ENCODE data around the gene IRF9. TPM values are rescaled to one million over a fixed set of nuclear protein-coding genes. Genes with fewer than 3 reads are reported as not detected.

IRF9 gene
- total and polyA plus RNA-seq, 4 donors: 75.3 to 124 (median 95.6) TPM

DNA sequence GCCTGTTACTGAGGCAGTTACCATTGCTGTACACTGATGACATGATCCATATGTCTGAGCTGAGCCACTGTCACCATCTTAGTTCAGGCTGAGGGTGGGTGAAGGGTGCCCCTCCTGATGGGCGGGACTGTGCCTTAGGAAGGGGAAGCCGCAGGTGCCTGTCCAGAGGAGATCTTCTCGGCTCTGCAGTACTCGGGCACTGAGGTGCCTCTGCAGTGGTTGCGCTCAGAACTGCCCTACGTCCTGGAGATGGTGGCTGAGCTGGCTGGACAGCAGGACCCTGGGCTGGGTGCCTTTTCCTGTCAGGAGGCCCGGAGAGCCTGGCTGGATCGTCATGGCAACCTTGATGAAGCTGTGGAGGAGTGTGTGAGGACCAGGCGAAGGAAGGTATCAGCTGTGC is 10.1 kb upstream of the IRF9 start:
- no peak overlapping the region for H3K9ac ChIP-seq (ENCODE audit: insufficient read depth in 1 of 2, low read length in 2 of 2)
- H3K4me1 ChIP-seq (ENCODE audit: control insufficient read depth in 5 of 5, insufficient read depth in 5 of 5, low read length in 5 of 5): peaks cover 0 to 12% (median 5%) of the 10 kb centered on the region in 5 donors
- WGBS, 2 donors: 89 to 96% methylated on average over 9 of the region's 9 CpGs

DNA sequence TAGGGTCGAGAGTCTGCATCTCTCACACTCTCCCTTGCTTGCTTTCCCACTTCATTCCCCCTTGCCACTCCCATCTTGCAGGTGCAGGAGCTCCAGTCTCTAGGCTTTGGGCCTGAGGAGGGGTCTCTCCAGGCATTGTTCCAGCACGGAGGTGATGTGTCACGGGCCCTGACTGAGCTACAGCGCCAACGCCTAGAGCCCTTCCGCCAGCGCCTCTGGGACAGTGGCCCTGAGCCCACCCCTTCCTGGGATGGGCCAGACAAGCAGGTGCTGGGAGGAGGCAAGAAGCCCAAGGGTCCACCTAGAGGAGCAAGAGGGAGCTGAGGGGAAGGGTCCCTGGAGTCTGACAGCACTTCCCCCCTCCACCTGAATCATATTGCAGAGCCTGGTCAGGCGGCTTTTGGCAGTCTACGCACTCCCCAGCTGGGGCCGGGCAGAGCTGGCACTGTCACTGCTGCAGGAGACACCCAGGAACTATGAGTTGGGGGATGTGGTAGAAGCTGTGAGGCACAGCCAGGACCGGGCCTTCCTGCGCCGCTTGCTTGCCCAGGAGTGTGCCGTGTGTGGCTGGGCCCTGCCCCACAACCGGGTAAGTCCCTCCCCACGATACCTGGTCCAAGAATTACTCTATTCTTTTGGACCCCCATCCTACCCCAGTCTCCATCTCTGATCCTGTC is 9.5 kb upstream of the IRF9 start:
- H3K27ac ChIP-seq (ENCODE audit: low read depth in 1 of 2, low read length in 1 of 2): no peak overlapping the region
- WGBS, 2 donors: 93 to 95% methylated on average over 16 of the region's 16 CpGs
- no peaks in the 10 kb centered on the region for H3K27me3 ChIP-seq (ENCODE audit: control insufficient read depth in 3 of 3, insufficient read depth in 3 of 3, low read length in 2 of 3)
- H3K9ac ChIP-seq (ENCODE audit: insufficient read depth in 1 of 2, low read length in 2 of 2): no peak overlapping the region
- no peaks in the 10 kb centered on the region for H3K9me3 ChIP-seq (ENCODE audit: control insufficient read depth in 4 of 4, insufficient read depth in 3 of 4, low read length in 3 of 4)
- TF ChIP-seq, protein P1, sequence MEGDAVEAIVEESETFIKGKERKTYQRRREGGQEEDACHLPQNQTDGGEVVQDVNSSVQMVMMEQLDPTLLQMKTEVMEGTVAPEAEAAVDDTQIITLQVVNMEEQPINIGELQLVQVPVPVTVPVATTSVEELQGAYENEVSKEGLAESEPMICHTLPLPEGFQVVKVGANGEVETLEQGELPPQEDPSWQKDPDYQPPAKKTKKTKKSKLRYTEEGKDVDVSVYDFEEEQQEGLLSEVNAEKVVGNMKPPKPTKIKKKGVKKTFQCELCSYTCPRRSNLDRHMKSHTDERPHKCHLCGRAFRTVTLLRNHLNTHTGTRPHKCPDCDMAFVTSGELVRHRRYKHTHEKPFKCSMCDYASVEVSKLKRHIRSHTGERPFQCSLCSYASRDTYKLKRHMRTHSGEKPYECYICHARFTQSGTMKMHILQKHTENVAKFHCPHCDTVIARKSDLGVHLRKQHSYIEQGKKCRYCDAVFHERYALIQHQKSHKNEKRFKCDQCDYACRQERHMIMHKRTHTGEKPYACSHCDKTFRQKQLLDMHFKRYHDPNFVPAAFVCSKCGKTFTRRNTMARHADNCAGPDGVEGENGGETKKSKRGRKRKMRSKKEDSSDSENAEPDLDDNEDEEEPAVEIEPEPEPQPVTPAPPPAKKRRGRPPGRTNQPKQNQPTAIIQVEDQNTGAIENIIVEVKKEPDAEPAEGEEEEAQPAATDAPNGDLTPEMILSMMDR (IDR thresholded peaks at IDR 0.05; ENCODE audit: control extremely low read depth, extremely low read depth): no peak
- ATAC-seq (ENCODE audit: insufficient read depth, low FRiP score) (no peak), DNase-seq (no peak)
- H3K4me3 ChIP-seq: no peak overlapping the region
- H3K4me1 ChIP-seq (ENCODE audit: control insufficient read depth in 5 of 5, insufficient read depth in 5 of 5, low read length in 5 of 5): peaks cover 0 to 11% (median 4%) of the 10 kb centered on the region in 5 donors
- H3K36me3 ChIP-seq (ENCODE audit: control insufficient read depth in 4 of 4, insufficient read depth in 4 of 4, low read length in 4 of 4): peaks cover 27 to 47% (median 32%) of the 10 kb centered on the region in 4 donors

More for the DNA sequence above, 10.1 kb upstream of the IRF9 start:
- no peaks in the 10 kb centered on the region for H3K9me3 ChIP-seq (ENCODE audit: control insufficient read depth in 4 of 4, insufficient read depth in 3 of 4, low read length in 3 of 4)
- DNase-seq: no peak
- TF ChIP-seq, protein P1 (IDR thresholded peaks at IDR 0.05; ENCODE audit: control extremely low read depth, extremely low read depth): no peak
- peaks cover 25 to 44% (median 31%) of the 10 kb centered on the region in 4 donors for H3K36me3 ChIP-seq (ENCODE audit: control insufficient read depth in 4 of 4, insufficient read depth in 4 of 4, low read length in 4 of 4)
- H3K27ac ChIP-seq (ENCODE audit: low read depth in 1 of 2, low read length in 1 of 2): no peak overlapping the region
- H3K4me3 ChIP-seq: no peak overlapping the region
- ATAC-seq (ENCODE audit: insufficient read depth, low FRiP score): no peak
- no peaks in the 10 kb centered on the region for H3K27me3 ChIP-seq (ENCODE audit: control insufficient read depth in 3 of 3, insufficient read depth in 3 of 3, low read length in 2 of 3)

DNA sequence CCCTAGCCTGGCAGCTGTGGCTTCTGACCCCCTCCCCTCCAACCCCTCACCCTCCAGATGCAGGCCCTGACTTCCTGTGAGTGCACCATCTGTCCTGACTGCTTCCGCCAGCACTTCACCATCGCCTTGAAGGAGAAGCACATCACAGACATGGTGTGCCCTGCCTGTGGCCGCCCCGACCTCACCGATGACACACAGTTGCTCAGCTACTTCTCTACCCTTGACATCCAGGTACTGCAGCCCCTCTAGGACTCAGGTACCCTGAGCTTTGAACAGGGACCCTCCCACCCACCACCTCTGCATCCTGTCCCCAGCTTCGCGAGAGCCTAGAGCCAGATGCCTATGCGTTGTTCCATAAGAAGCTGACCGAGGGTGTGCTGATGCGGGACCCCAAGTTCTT is 6.0 kb upstream of the IRF9 start:
- 95 to 98% methylated on average over 10 of the region's 10 CpGs for WGBS, 2 donors
- H3K9me3 ChIP-seq (ENCODE audit: control insufficient read depth in 4 of 4, insufficient read depth in 3 of 4, low read length in 3 of 4): no peaks in the 10 kb centered on the region
- peaks cover 31 to 54% (median 42%) of the 10 kb centered on the region in 4 donors for H3K36me3 ChIP-seq (ENCODE audit: control insufficient read depth in 4 of 4, insufficient read depth in 4 of 4, low read length in 4 of 4)
- no peaks in the 10 kb centered on the region for H3K27me3 ChIP-seq (ENCODE audit: control insufficient read depth in 3 of 3, insufficient read depth in 3 of 3, low read length in 2 of 3)
- TF ChIP-seq, protein P1 (IDR thresholded peaks at IDR 0.05; ENCODE audit: control extremely low read depth, extremely low read depth): no peak
- ATAC-seq (ENCODE audit: insufficient read depth, low FRiP score) (no peak), DNase-seq (no peak)
- H3K9ac ChIP-seq (ENCODE audit: insufficient read depth in 1 of 2, low read length in 2 of 2): no peak overlapping the region
- peak overlapping the region in 1 of 2 donors; percentile 8 for H3K27ac ChIP-seq (ENCODE audit: low read depth in 1 of 2, low read length in 1 of 2)
- H3K4me1 ChIP-seq (ENCODE audit: control insufficient read depth in 5 of 5, insufficient read depth in 5 of 5, low read length in 5 of 5): peaks cover 0 to 2% (median 0%) of the 10 kb centered on the region in 5 donors
- no peak overlapping the region for H3K4me3 ChIP-seq

Measured in lung (tissue), 12 donors.